Central memory CD8-positive, alpha-beta T cell (primary cell): ENCODE results near the gene MZB1.
"Not testable (repeated sequence)": the region's sequence is repeated elsewhere in the genome, so short reads cannot be mapped to it uniquely, and the experiment has no call there.

ENCODE experiments used
- ATAC-seq: fragments of 150-1000 bp; cut with Tn5 transposase; replicated peaks from 2 replicates; pipeline ENCODE4 v1.10.0; 2022; ENCODE audit warnings: mild to moderate bottlenecking, moderate FRiP score, moderate number of reproducible peaks; ENCODE audit not compliant: poor library complexity, severe bottlenecking; ENCODE audit errors: extremely low read depth
- DNase-seq, 2 donors: peaks; one replicate each; pipeline ENCODE4 v3.0.0; 2021; ENCODE audit warnings: low spot score in 2 of 2
- H3K27ac Mint-ChIP-seq: one replicate; pipeline ENCODE4 v1.8.0; 2022; ENCODE audit warnings: low read depth, mild to moderate bottlenecking, moderate library complexity, mixed read lengths
- H3K27me3 Mint-ChIP-seq: one replicate; pipeline ENCODE4 v1.8.0; 2022; ENCODE audit warnings: mixed read lengths
- H3K36me3 Mint-ChIP-seq: one replicate; pipeline ENCODE4 v1.8.0; 2022; ENCODE audit warnings: mild to moderate bottlenecking, moderate library complexity, mixed read lengths; ENCODE audit not compliant: insufficient read depth
- H3K4me1 Mint-ChIP-seq: one replicate; pipeline ENCODE4 v1.8.0; 2022; ENCODE audit warnings: mixed read lengths
- H3K4me3 Mint-ChIP-seq: one replicate; pipeline ENCODE4 v1.8.0; 2022; ENCODE audit warnings: mild to moderate bottlenecking, moderate library complexity, mixed read lengths
- H3K9me3 Mint-ChIP-seq: one replicate; pipeline ENCODE4 v1.8.0; 2022; ENCODE audit warnings: mixed read lengths

The MZB1 gene

GRCh38 chr5:139374909-139375308 lies 14.8 kb downstream of the MZB1 start:
- no peak for DNase-seq
- no peaks in the 10 kb centered on the region for H3K27me3 Mint-ChIP-seq
- H3K4me3 Mint-ChIP-seq, result no peak overlapping the region

GRCh38 chr5:139371482-139372435 lies 18.0 kb downstream of the MZB1 start:
- peaks cover 5% of the 10 kb centered on the region for H3K4me1 Mint-ChIP-seq
- no peak overlapping the region for H3K4me3 Mint-ChIP-seq
- DNase-seq (no peak), ATAC-seq (no peak)
- no peaks in the 10 kb centered on the region for H3K9me3 Mint-ChIP-seq
- no peaks in the 10 kb centered on the region for H3K27me3 Mint-ChIP-seq
- H3K36me3 Mint-ChIP-seq, result peaks cover 37% of the 10 kb centered on the region
- H3K27ac Mint-ChIP-seq, result no peak overlapping the region

More at GRCh38 chr5:139374909-139375308, 14.8 kb downstream of the MZB1 start:
- Mint-ChIP-seq H3K27ac (no peak overlapping the region), H3K36me3 (peaks cover 18% of the 10 kb centered on the region), H3K9me3 (no peaks in the 10 kb centered on the region), H3K4me1 (no peaks in the 10 kb centered on the region)
- ATAC-seq, result no peak

- DNase-seq (no peak), ATAC-seq (no peak)
- no peak overlapping the region for H3K4me3 Mint-ChIP-seq
- no peaks in the 10 kb centered on the region for H3K27me3 Mint-ChIP-seq
- no peak overlapping the region for H3K27ac Mint-ChIP-seq
- peaks cover 58% of the 10 kb centered on the region for H3K36me3 Mint-ChIP-seq
- H3K9me3 Mint-ChIP-seq, result no peaks in the 10 kb centered on the region
- H3K4me1 Mint-ChIP-seq, result peaks cover 5% of the 10 kb centered on the region
Observed at GRCh38 chr5:139369181-139369580, 20.5 kb downstream of the MZB1 start.

GRCh38 chr5:139368613-139369012 lies 21.1 kb downstream of the MZB1 start:
- H3K36me3 Mint-ChIP-seq, result peaks cover 59% of the 10 kb centered on the region
- ATAC-seq (no peak), DNase-seq (no peak)
- no peaks in the 10 kb centered on the region for H3K27me3 Mint-ChIP-seq
- no peaks in the 10 kb centered on the region for H3K9me3 Mint-ChIP-seq
- H3K27ac Mint-ChIP-seq, result no peak overlapping the region
- no peak overlapping the region for H3K4me3 Mint-ChIP-seq
- peaks cover 5% of the 10 kb centered on the region for H3K4me1 Mint-ChIP-seq

- no peak overlapping the region for H3K27ac Mint-ChIP-seq
- H3K4me3 Mint-ChIP-seq, result no peak overlapping the region
- ATAC-seq, result no peak
- H3K36me3 Mint-ChIP-seq, result peaks cover 50% of the 10 kb centered on the region
- no peak for DNase-seq
- no peaks in the 10 kb centered on the region for H3K9me3 Mint-ChIP-seq
- H3K27me3 Mint-ChIP-seq, result no peaks in the 10 kb centered on the region
- H3K4me1 Mint-ChIP-seq, result peaks cover 5% of the 10 kb centered on the region
Observed at GRCh38 chr5:139364466-139364865, 25.2 kb downstream of the MZB1 start.

- no peak overlapping the region for H3K4me3 Mint-ChIP-seq
- peaks cover 6% of the 10 kb centered on the region for H3K4me1 Mint-ChIP-seq
- H3K36me3 Mint-ChIP-seq, result peaks cover 47% of the 10 kb centered on the region
- no peaks in the 10 kb centered on the region for H3K27me3 Mint-ChIP-seq
- ATAC-seq (no peak), DNase-seq (no peak)
- no peaks in the 10 kb centered on the region for H3K9me3 Mint-ChIP-seq
- H3K27ac Mint-ChIP-seq, result no peak overlapping the region
Observed at GRCh38 chr5:139363937-139364336, 25.8 kb downstream of the MZB1 start.

GRCh38 chr5:139361835-139362429 lies 27.8 kb downstream of the MZB1 start:
- no peak for ATAC-seq
- H3K36me3 Mint-ChIP-seq, result peaks cover 44% of the 10 kb centered on the region
- no peak overlapping the region for H3K27ac Mint-ChIP-seq
- H3K27me3 Mint-ChIP-seq, result no peaks in the 10 kb centered on the region
- H3K4me3 Mint-ChIP-seq, result no peak overlapping the region
- H3K4me1 Mint-ChIP-seq, result peaks cover 18% of the 10 kb centered on the region
- H3K9me3 Mint-ChIP-seq, result no peaks in the 10 kb centered on the region
- DNase-seq, result no peak

- Mint-ChIP-seq H3K27me3 (no peaks in the 10 kb centered on the region), H3K9me3 (no peaks in the 10 kb centered on the region), H3K36me3 (peaks cover 32% of the 10 kb centered on the region), H3K4me1 (peaks cover 18% of the 10 kb centered on the region), H3K4me3 (no peak overlapping the region), H3K27ac (no peak overlapping the region)
- DNase-seq (no peak), ATAC-seq (no peak)
Observed at GRCh38 chr5:139360384-139360783, 29.3 kb downstream of the MZB1 start.

- no peaks in the 10 kb centered on the region for H3K27me3 Mint-ChIP-seq
- no peak overlapping the region for H3K27ac Mint-ChIP-seq
- no peak overlapping the region for H3K4me3 Mint-ChIP-seq
- H3K4me1 Mint-ChIP-seq, result peaks cover 27% of the 10 kb centered on the region
- DNase-seq (no peak), ATAC-seq (no peak)
- peaks cover 22% of the 10 kb centered on the region for H3K36me3 Mint-ChIP-seq
- peaks cover 5% of the 10 kb centered on the region for H3K9me3 Mint-ChIP-seq
Observed at GRCh38 chr5:139358064-139358463, 31.6 kb downstream of the MZB1 start.

GRCh38 chr5:139355900-139356299 lies 33.8 kb downstream of the MZB1 start:
- DNase-seq, ATAC-seq, H3K27me3 Mint-ChIP-seq, H3K27ac Mint-ChIP-seq, H3K4me3 Mint-ChIP-seq, H3K9me3 Mint-ChIP-seq: not testable (repeated sequence)
- peaks cover 36% of the 10 kb centered on the region for H3K4me1 Mint-ChIP-seq
- peaks cover 31% of the 10 kb centered on the region for H3K36me3 Mint-ChIP-seq

- Mint-ChIP-seq H3K27me3 (no peaks in the 10 kb centered on the region), H3K36me3 (peaks cover 31% of the 10 kb centered on the region), H3K9me3 (peaks cover 5% of the 10 kb centered on the region), H3K4me1 (peaks cover 38% of the 10 kb centered on the region), H3K4me3 (no peak overlapping the region), H3K27ac (peak overlapping the region; percentile 41)
- DNase-seq (no peak), ATAC-seq (no peak)
Observed at GRCh38 chr5:139354186-139354585, 35.5 kb downstream of the MZB1 start.

GRCh38 chr5:139347863-139348262 lies 41.9 kb downstream of the MZB1 start:
- not testable (repeated sequence) for H3K27ac Mint-ChIP-seq, H3K27me3 Mint-ChIP-seq, ATAC-seq, H3K4me3 Mint-ChIP-seq, H3K9me3 Mint-ChIP-seq, DNase-seq
- Mint-ChIP-seq H3K36me3 (peaks cover 41% of the 10 kb centered on the region), H3K4me1 (peaks cover 58% of the 10 kb centered on the region)

GRCh38 chr5:139345442-139345841 lies 44.3 kb downstream of the MZB1 start:
- H3K4me3 Mint-ChIP-seq, H3K27ac Mint-ChIP-seq, H3K27me3 Mint-ChIP-seq, DNase-seq, ATAC-seq, H3K9me3 Mint-ChIP-seq: not testable (repeated sequence)
- Mint-ChIP-seq H3K36me3 (peaks cover 45% of the 10 kb centered on the region), H3K4me1 (peaks cover 68% of the 10 kb centered on the region)
